Neural progenitor cell (in vitro differentiated cells): ENCODE results near the gene HAND2.

Source experiments
- CTCF ChIP-seq: fragments of 200-600 bp; sonication (generic); IDR thresholded peaks from 2 replicates; pipeline ENCODE4 v1.5.1; 2017; ENCODE audit warnings: antibody characterized with exemption, mild to moderate bottlenecking
- EZH2 ChIP-seq: fragments of 200-600 bp; sonication (generic); IDR thresholded peaks from 2 replicates; pipeline ENCODE4 v1.6.1; 2017; ENCODE audit warnings: antibody characterized with exemption, mild to moderate bottlenecking, moderate library complexity

DNA sequence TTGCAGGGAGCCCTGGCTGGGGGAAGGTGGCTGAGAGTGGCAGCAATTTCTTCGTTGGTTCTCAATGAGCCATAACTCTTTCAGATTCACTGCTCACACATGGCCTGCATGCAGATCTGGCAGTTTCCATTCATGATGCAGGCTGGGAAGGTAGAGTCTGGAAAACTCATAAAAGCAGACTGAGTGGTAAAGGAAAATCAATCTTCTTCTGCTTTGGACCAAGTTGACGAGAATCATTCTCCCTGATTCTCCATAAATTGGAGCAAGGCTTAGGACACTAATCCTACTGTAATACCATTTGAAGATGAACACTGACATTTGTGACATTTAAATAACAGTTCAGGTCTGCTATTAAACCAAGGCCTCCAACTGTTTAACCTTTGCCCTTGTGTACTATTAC is 35.3 kb upstream of the HAND2 start:
- TF ChIP-seq CTCF (no peak), EZH2 (no peak)
